Fibroblast of the aortic adventitia (primary cell): Measurements from ENCODE around the gene NPR3. TPM values are rescaled to one million over a fixed set of nuclear protein-coding genes. Genes with fewer than 3 reads are reported as not detected.

Experiments
- DNase-seq: peaks from one replicate; pipeline ENCODE4 v3.0.0-alpha.2; 2010; ENCODE audit warnings: low read depth
- H3K4me3 ChIP-seq: 2 replicates; pipeline ENCODE4 v1.5.1; 2011; ENCODE audit warnings: low read depth, mild to moderate bottlenecking, control low read depth, low read length, moderate library complexity
- CTCF ChIP-seq: IDR thresholded peaks from 2 replicates; pipeline ENCODE4 v1.5.1; 2011; ENCODE audit warnings: mild to moderate bottlenecking, low read length, control low read depth, inconsistent platforms; ENCODE audit not compliant: insufficient read depth
- total RNA-seq: library from RNA; depleted of rRNA; stranded (reverse); fragments of >200 nt; gene quantifications from 2 replicates; pipeline ENCODE4 v1.2.3, GENCODE V29; 2012; ENCODE audit warnings: low replicate concordance

Gene NPR3
- total RNA-seq, 1 donor = 23.7 TPM

GRCh38 chr5:32720300-32720699 lies 9.2 kb downstream of the NPR3 start:
- no peak overlapping the region for H3K4me3 ChIP-seq
- no peak for TF ChIP-seq CTCF
- peak; percentile 22 for DNase-seq

- no peak overlapping the region for H3K4me3 ChIP-seq
- no peak for DNase-seq
- no peak for TF ChIP-seq CTCF
Measured at GRCh38 chr5:32721626-32722025, 10.5 kb downstream of the NPR3 start.

- no peak for TF ChIP-seq CTCF
Measured at GRCh38 chr5:32722957-32723356, 11.8 kb downstream of the NPR3 start.

GRCh38 chr5:32724526-32724925 lies 13.4 kb downstream of the NPR3 start:
- no peak overlapping the region for H3K4me3 ChIP-seq
- DNase-seq = no peak
- peak; percentile 8 for TF ChIP-seq CTCF

More at GRCh38 chr5:32722957-32723356, 11.8 kb downstream of the NPR3 start:
- DNase-seq = no peak
- H3K4me3 ChIP-seq = no peak overlapping the region

- no peak overlapping the region for H3K4me3 ChIP-seq
- no peak for TF ChIP-seq CTCF
- no peak for DNase-seq
Measured at GRCh38 chr5:32726086-32726557, 15.0 kb downstream of the NPR3 start.

- no peak for DNase-seq
- TF ChIP-seq CTCF = no peak
- H3K4me3 ChIP-seq = no peak overlapping the region
Measured at GRCh38 chr5:32729651-32730050, 18.5 kb downstream of the NPR3 start.
